ENCODE results near the gene HPCAL1. TPM values are rescaled to one million over a fixed set of nuclear protein-coding genes. Genes with fewer than 3 reads are reported as not detected.
"Not testable (repeated sequence)": the region's sequence is repeated elsewhere in the genome, so short reads cannot be mapped to it uniquely, and the experiment has no call there.

The HPCAL1 gene
- total RNA-seq, 1 experiment from 2014 or later = 280 TPM

- no peak for DNase-seq (ENCODE audit: low read depth)
Measured at GRCh38 chr2:10284108-10284870, 18.4 kb upstream of the HPCAL1 start.

DNA sequence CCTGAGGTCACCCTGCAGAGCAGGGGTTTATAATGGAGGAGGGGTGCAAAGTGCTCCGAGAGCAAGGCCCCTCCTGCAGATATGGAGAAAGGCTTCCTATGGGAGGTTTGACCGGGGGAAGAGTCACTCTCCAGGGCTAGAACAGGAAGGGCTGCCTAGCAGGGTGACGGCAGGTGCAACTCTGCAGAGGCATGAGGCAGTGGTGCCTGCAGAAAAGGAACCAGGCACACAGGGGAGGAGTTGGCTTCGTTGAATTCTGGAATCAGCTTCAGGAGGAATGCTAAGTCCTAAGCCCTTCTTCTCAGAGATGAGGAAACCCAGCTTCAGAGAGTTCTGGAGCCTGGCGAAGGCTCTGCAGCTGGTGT lies 17.5 kb upstream of the HPCAL1 start:
- DNase-seq (ENCODE audit: low read depth) = no peak

DNA sequence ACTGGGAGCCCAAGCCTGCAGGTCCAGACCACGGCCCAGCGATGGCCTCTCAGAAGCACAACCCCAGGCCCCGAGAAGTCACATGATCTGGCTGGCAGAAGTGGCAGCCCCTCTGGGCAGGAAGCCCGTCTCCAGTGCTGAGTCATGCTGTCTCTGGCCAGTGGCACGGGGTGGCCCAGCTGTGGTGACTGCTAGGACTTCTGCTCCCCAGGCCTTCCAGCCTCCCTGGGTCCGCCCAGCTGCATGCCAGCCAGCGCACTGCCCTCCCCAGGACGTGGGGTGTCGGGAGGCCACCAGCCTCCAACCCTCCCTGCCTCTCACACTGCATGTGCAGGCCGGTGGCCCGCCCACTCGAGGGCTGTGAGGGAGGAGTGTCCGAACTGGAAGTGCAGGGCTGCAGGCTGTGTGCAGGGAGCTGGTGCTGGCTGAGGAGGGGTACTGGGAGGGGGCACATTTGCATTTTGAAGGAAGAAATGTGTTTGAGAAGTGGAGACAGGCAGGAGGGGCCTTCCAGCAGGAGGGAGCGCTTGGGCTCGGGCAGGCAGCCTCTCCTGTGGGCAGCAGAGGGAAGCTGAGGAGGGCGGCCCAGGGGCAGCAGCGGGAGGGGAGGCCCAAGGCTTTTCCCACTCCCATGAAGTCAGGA lies 17.0 kb upstream of the HPCAL1 start:
- DNase-seq (ENCODE audit: low read depth) = peak; percentile 89

- DNase-seq (ENCODE audit: low read depth) = no peak
Measured at GRCh38 chr2:10286216-10287037, 16.3 kb upstream of the HPCAL1 start.

- DNase-seq (ENCODE audit: low read depth) = no peak
Measured at GRCh38 chr2:10287761-10288160, 14.9 kb upstream of the HPCAL1 start.

DNA sequence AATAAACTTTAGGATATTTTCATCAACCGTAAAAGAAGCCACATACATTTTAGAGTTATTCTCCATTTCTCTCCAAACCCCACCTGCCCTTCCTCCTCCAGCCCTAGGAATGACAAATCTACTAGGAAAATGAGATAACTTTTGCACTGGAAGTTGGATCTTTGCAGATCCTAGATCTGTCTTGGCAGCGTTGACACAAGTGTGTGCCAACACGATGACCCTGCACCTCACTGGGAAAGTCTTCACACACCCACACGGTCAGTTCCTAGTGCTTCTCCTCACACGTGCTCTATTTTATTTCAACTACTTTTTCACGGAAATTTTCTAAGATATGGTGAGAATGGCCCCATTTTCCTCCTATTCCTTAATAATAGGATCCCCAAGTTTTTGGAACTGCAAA lies 14.1 kb upstream of the HPCAL1 start:
- DNase-seq (ENCODE audit: low read depth) = no peak

- no peak for DNase-seq (ENCODE audit: low read depth)
Measured at GRCh38 chr2:10289352-10289751, 13.4 kb upstream of the HPCAL1 start.

- peak; percentile 96 for DNase-seq (ENCODE audit: low read depth)
Measured at GRCh38 chr2:10289891-10290290, 12.8 kb upstream of the HPCAL1 start.

GRCh38 chr2:10291376-10291775 lies 11.3 kb upstream of the HPCAL1 start:
- not testable (repeated sequence) for DNase-seq (ENCODE audit: low read depth)

- DNase-seq (ENCODE audit: low read depth) = no peak
Measured at GRCh38 chr2:10292033-10292432, 10.7 kb upstream of the HPCAL1 start.

GRCh38 chr2:10293603-10294002 lies 9.1 kb upstream of the HPCAL1 start:
- DNase-seq (ENCODE audit: low read depth) = no peak

GRCh38 chr2:10294077-10294476 lies 8.6 kb upstream of the HPCAL1 start:
- DNase-seq (ENCODE audit: low read depth) = no peak

DNA sequence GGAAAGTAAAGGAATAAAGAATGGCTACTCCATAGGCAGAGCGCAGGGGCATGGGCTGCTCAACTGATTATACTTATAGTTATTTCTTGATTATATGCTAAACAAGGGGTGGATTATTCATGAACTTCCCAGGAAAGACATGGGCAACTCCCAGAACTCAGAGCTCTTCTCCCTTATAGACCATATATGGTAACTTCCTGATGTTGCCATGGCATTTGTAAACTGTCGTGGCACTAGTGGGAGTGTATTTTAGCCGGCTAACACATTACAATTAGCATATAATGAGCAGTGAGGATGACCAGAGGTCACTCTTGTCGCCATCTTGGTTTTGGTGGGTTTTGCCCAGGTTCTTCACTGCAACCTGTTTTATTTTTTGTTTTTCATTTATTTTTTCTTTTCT lies 7.1 kb upstream of the HPCAL1 start:
- DNase-seq (ENCODE audit: low read depth) = not testable (repeated sequence)

DNA sequence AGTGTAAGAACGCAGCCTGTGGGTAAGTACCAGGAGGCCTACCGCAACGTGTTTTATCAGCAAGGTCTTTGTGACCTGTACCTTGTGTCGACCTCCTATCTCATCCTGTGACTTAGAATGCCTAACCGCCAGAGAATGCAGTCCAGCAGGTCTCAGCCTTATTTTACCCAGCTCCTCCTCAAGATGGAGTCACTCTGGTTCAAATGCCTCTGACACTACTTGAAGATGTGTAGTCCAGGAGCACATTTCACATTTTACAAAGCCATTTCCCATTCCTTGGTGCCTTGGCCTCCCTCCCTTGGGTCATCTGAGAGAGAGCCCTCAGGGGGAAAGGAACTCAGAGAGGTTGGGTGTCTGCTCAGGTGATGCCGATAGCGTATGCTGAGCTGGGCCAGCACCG lies 6.6 kb upstream of the HPCAL1 start:
- DNase-seq (ENCODE audit: low read depth) = no peak

GRCh38 chr2:10297191-10297830 lies 5.4 kb upstream of the HPCAL1 start:
- DNase-seq (ENCODE audit: low read depth) = no peak

- DNase-seq (ENCODE audit: low read depth) = peak; percentile 98
Measured at GRCh38 chr2:10297959-10298531, 4.7 kb upstream of the HPCAL1 start.

DNA sequence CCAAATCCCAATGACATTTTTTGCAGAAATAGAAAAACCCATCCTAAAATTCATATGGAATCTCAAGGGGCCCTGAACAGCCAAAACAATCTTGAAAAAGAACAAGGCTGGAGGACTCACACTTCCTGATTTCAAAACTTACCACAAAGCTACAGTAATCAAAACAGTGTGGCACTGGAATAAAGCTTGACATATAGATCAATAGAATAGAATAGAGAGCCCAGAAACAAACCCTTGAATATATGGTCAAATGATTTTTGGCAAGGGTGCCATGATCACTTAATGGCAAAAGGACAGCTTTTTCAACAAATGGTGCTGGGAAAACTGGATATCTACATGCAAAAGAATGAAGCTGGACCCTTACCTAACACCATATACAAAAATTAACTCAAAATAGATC lies 3.9 kb upstream of the HPCAL1 start:
- not testable (repeated sequence) for DNase-seq (ENCODE audit: low read depth)

GRCh38 chr2:10300328-10300920 lies 2.3 kb upstream of the HPCAL1 start:
- no peak for DNase-seq (ENCODE audit: low read depth)

GRCh38 chr2:10300997-10301940 lies 1.4 kb upstream of the HPCAL1 start:
- DNase-seq (ENCODE audit: low read depth) = no peak

- DNase-seq (ENCODE audit: low read depth) = no peak
Measured at GRCh38 chr2:10301941-10302478, 694 bp upstream of the HPCAL1 start.
